ENCODE data around the gene ZNF326.

The ZNF326 gene

DNA sequence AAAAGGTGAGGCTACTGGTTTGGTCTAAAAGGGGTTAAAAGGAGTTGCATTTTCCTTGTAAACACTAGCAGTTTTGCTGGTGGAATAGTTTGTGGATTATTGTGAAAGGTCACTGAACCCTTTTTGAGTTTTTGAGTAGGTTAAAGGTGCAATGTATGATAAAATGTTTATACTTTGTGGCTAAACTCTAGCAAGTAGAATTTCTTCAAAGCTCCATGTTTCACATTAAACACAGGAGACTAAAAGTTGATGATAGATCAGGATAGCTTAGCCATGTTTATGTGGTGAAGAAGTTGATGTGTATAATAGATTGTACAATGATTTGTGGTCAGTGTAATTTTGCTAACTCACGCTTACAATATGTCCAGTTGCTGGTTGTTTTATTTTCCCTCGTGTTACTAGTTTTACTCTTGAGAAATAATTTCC lies 13.1 kb downstream of the ZNF326 start:
- DNase-seq: no peak
- Histone ChIP-seq H4K8ac (ENCODE audit: low read depth, low read length) (no peak overlapping the region), H3K79me2 (ENCODE audit: control insufficient read depth, insufficient read depth, low read length) (peaks cover 4% of the 10 kb centered on the region), H2BK5ac (ENCODE audit: low read length) (no peak overlapping the region), H3K4ac (ENCODE audit: low read depth, low read length) (no peak overlapping the region), H3K9ac (ENCODE audit: low read length) (no peak overlapping the region), H3K56ac (ENCODE audit: low read length) (no peak overlapping the region), H2AK5ac (ENCODE audit: low read length) (no peak overlapping the region), H2BK15ac (replicated peaks; ENCODE audit: low read depth) (no peak overlapping the region), H2BK120ac (ENCODE audit: low read depth, low read length) (no peak overlapping the region), H3K27me3 (ENCODE audit: insufficient read depth, low read length, poor library complexity) (no peaks in the 10 kb centered on the region), H4K5ac (ENCODE audit: low read length) (no peak overlapping the region), H3K36me3 (ENCODE audit: control insufficient read depth, insufficient read depth, low read length) (no peaks in the 10 kb centered on the region), H3K23ac (ENCODE audit: low read length) (no peak overlapping the region), H3K27ac (ENCODE audit: low read depth, low read length) (no peak overlapping the region), H3K4me3 (ENCODE audit: low read length) (no peak overlapping the region), H3K18ac (ENCODE audit: low read length) (no peak overlapping the region), H3K79me1 (ENCODE audit: low read length) (peaks cover 2% of the 10 kb centered on the region), H3K4me2 (ENCODE audit: low read length) (no peak overlapping the region), H3K4me1 (ENCODE audit: control insufficient read depth, low read depth, low read length) (no peaks in the 10 kb centered on the region)
- no CpG with 5 or more reads among the region's 2 CpGs for WGBS (ENCODE audit: extremely low coverage, insufficient coverage, low lambda C conversion rate)

DNA sequence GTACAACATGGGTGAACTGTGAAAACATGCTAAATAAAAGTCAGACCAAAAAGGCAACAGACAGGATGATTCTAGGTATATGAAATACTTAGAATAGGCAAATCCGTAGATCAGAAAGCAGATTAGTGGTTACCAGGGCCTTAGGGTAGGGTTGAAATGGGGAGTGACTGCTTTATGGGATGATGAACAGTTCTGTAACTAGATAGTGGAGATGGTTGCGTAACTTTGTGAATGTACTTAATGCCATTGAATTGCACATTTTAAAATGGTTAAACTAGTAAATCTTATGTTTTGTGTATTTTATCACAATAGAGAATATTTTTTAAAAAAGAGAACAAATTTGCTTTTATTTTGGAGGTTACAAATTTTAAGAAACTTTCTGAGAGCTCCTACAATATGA lies 17.4 kb downstream of the ZNF326 start:
- no peak overlapping the region for H4K5ac ChIP-seq (ENCODE audit: low read length)
- WGBS (ENCODE audit: extremely low coverage, insufficient coverage, low lambda C conversion rate): no CpG with 5 or more reads among the region's 2 CpGs
- no peak overlapping the region for H3K27ac ChIP-seq (ENCODE audit: low read depth, low read length)
- H3K18ac ChIP-seq (ENCODE audit: low read length): no peak overlapping the region
- H2AK5ac ChIP-seq (ENCODE audit: low read length): no peak overlapping the region
- H4K8ac ChIP-seq (ENCODE audit: low read depth, low read length): no peak overlapping the region
- no peak overlapping the region for H3K4ac ChIP-seq (ENCODE audit: low read depth, low read length)
- H3K23ac ChIP-seq (ENCODE audit: low read length): no peak overlapping the region
- no peak overlapping the region for H2BK15ac ChIP-seq (replicated peaks; ENCODE audit: low read depth)
- peaks cover 2% of the 10 kb centered on the region for H3K79me1 ChIP-seq (ENCODE audit: low read length)
- H3K79me2 ChIP-seq (ENCODE audit: control insufficient read depth, insufficient read depth, low read length): peaks cover 2% of the 10 kb centered on the region
- no peak overlapping the region for H3K4me2 ChIP-seq (ENCODE audit: low read length)
- no peaks in the 10 kb centered on the region for H3K36me3 ChIP-seq (ENCODE audit: control insufficient read depth, insufficient read depth, low read length)
- H2BK5ac ChIP-seq (ENCODE audit: low read length): no peak overlapping the region
- H3K9ac ChIP-seq (ENCODE audit: low read length): no peak overlapping the region
- no peaks in the 10 kb centered on the region for H3K4me1 ChIP-seq (ENCODE audit: control insufficient read depth, low read depth, low read length)
- H3K4me3 ChIP-seq (ENCODE audit: low read length): no peak overlapping the region
- no peak overlapping the region for H2BK120ac ChIP-seq (ENCODE audit: low read depth, low read length)
- no peaks in the 10 kb centered on the region for H3K27me3 ChIP-seq (ENCODE audit: insufficient read depth, low read length, poor library complexity)
- no peak for DNase-seq
- no peak overlapping the region for H3K56ac ChIP-seq (ENCODE audit: low read length)

- H3K4me2 ChIP-seq (ENCODE audit: low read length): no peak overlapping the region
- no peak overlapping the region for H3K4me3 ChIP-seq (ENCODE audit: low read length)
- H3K79me2 ChIP-seq (ENCODE audit: control insufficient read depth, insufficient read depth, low read length): no peaks in the 10 kb centered on the region
- no peak overlapping the region for H4K5ac ChIP-seq (ENCODE audit: low read length)
- H3K36me3 ChIP-seq (ENCODE audit: control insufficient read depth, insufficient read depth, low read length): peaks cover 2% of the 10 kb centered on the region
- no peaks in the 10 kb centered on the region for H3K27me3 ChIP-seq (ENCODE audit: insufficient read depth, low read length, poor library complexity)
- H3K18ac ChIP-seq (ENCODE audit: low read length): no peak overlapping the region
- H3K27ac ChIP-seq (ENCODE audit: low read depth, low read length): no peak overlapping the region
- H3K9ac ChIP-seq (ENCODE audit: low read length): no peak overlapping the region
- H3K4me1 ChIP-seq (ENCODE audit: control insufficient read depth, low read depth, low read length): no peaks in the 10 kb centered on the region
- H2BK120ac ChIP-seq (ENCODE audit: low read depth, low read length): no peak overlapping the region
- H2BK5ac ChIP-seq (ENCODE audit: low read length): no peak overlapping the region
- H3K79me1 ChIP-seq (ENCODE audit: low read length): no peaks in the 10 kb centered on the region
- H3K23ac ChIP-seq (ENCODE audit: low read length): no peak overlapping the region
- WGBS (ENCODE audit: extremely low coverage, insufficient coverage, low lambda C conversion rate): no CpG with 5 or more reads among the region's 1 CpG
- H2AK5ac ChIP-seq (ENCODE audit: low read length): no peak overlapping the region
- H3K4ac ChIP-seq (ENCODE audit: low read depth, low read length): no peak overlapping the region
- no peak overlapping the region for H2BK15ac ChIP-seq (replicated peaks; ENCODE audit: low read depth)
- DNase-seq: no peak
- H3K56ac ChIP-seq (ENCODE audit: low read length): no peak overlapping the region
- no peak overlapping the region for H4K8ac ChIP-seq (ENCODE audit: low read depth, low read length)
Observed at GRCh38 chr1:90023691-90024090, 28.8 kb downstream of the ZNF326 start.

DNA sequence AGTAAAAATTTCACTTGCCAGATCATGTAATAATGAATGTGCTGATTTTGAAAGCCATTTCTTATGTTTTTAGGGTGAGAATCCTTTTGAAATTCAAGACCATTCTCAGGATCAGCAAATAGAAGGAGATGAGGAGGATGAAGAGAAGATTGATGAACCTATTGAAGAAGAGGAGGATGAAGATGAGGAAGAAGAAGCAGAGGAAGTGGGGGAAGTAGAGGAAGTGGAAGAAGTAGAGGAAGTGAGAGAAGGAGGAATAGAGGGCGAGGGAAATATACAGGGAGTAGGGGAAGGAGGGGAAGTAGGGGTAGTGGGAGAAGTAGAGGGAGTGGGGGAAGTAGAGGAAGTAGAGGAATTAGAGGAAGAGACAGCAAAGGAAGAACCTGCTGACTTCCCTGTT lies 32.4 kb downstream of the ZNF326 start:
- H3K18ac ChIP-seq (ENCODE audit: low read length): no peak overlapping the region
- no peak overlapping the region for H3K9ac ChIP-seq (ENCODE audit: low read length)
- no peak overlapping the region for H4K5ac ChIP-seq (ENCODE audit: low read length)
- H3K56ac ChIP-seq (ENCODE audit: low read length): no peak overlapping the region
- H3K36me3 ChIP-seq (ENCODE audit: control insufficient read depth, insufficient read depth, low read length): peaks cover 2% of the 10 kb centered on the region
- no peak for DNase-seq
- H2BK5ac ChIP-seq (ENCODE audit: low read length): no peak overlapping the region
- no peak overlapping the region for H2AK5ac ChIP-seq (ENCODE audit: low read length)
- no peak overlapping the region for H3K23ac ChIP-seq (ENCODE audit: low read length)
- no peak overlapping the region for H2BK120ac ChIP-seq (ENCODE audit: low read depth, low read length)
- H2BK15ac ChIP-seq (replicated peaks; ENCODE audit: low read depth): no peak overlapping the region
- H4K8ac ChIP-seq (ENCODE audit: low read depth, low read length): no peak overlapping the region
- no peak overlapping the region for H3K27ac ChIP-seq (ENCODE audit: low read depth, low read length)
- H3K4me3 ChIP-seq (ENCODE audit: low read length): no peak overlapping the region
- H3K79me1 ChIP-seq (ENCODE audit: low read length): no peaks in the 10 kb centered on the region
- WGBS (ENCODE audit: extremely low coverage, insufficient coverage, low lambda C conversion rate): 100% methylated on average over 1 of the region's 1 CpG
- no peaks in the 10 kb centered on the region for H3K4me1 ChIP-seq (ENCODE audit: control insufficient read depth, low read depth, low read length)
- H3K4me2 ChIP-seq (ENCODE audit: low read length): no peak overlapping the region
- H3K27me3 ChIP-seq (ENCODE audit: insufficient read depth, low read length, poor library complexity): no peaks in the 10 kb centered on the region
- H3K4ac ChIP-seq (ENCODE audit: low read depth, low read length): no peak overlapping the region
- no peaks in the 10 kb centered on the region for H3K79me2 ChIP-seq (ENCODE audit: control insufficient read depth, insufficient read depth, low read length)

- no CpG with 5 or more reads among the region's 3 CpGs for WGBS (ENCODE audit: extremely low coverage, insufficient coverage, low lambda C conversion rate)
- H3K36me3 ChIP-seq (ENCODE audit: control insufficient read depth, insufficient read depth, low read length): no peaks in the 10 kb centered on the region
- H3K4me3 ChIP-seq (ENCODE audit: low read length): no peak overlapping the region
- no peak overlapping the region for H4K5ac ChIP-seq (ENCODE audit: low read length)
- no peaks in the 10 kb centered on the region for H3K79me2 ChIP-seq (ENCODE audit: control insufficient read depth, insufficient read depth, low read length)
- H3K23ac ChIP-seq (ENCODE audit: low read length): no peak overlapping the region
- no peak overlapping the region for H3K4me2 ChIP-seq (ENCODE audit: low read length)
- H3K27me3 ChIP-seq (ENCODE audit: insufficient read depth, low read length, poor library complexity): no peaks in the 10 kb centered on the region
- H3K4ac ChIP-seq (ENCODE audit: low read depth, low read length): no peak overlapping the region
- H3K56ac ChIP-seq (ENCODE audit: low read length): no peak overlapping the region
- H2BK15ac ChIP-seq (replicated peaks; ENCODE audit: low read depth): no peak overlapping the region
- no peak for DNase-seq
- H2BK5ac ChIP-seq (ENCODE audit: low read length): no peak overlapping the region
- no peak overlapping the region for H3K27ac ChIP-seq (ENCODE audit: low read depth, low read length)
- no peak overlapping the region for H3K9ac ChIP-seq (ENCODE audit: low read length)
- no peak overlapping the region for H3K18ac ChIP-seq (ENCODE audit: low read length)
- H3K79me1 ChIP-seq (ENCODE audit: low read length): no peaks in the 10 kb centered on the region
- no peaks in the 10 kb centered on the region for H3K4me1 ChIP-seq (ENCODE audit: control insufficient read depth, low read depth, low read length)
- H2AK5ac ChIP-seq (ENCODE audit: low read length): no peak overlapping the region
- H2BK120ac ChIP-seq (ENCODE audit: low read depth, low read length): no peak overlapping the region
- H4K8ac ChIP-seq (ENCODE audit: low read depth, low read length): no peak overlapping the region
Observed at GRCh38 chr1:90039652-90040051, 44.7 kb downstream of the ZNF326 start.

- no peak overlapping the region for H4K8ac ChIP-seq (ENCODE audit: low read depth, low read length)
- H3K36me3 ChIP-seq (ENCODE audit: control insufficient read depth, insufficient read depth, low read length): no peaks in the 10 kb centered on the region
- no peak overlapping the region for H3K56ac ChIP-seq (ENCODE audit: low read length)
- H3K4ac ChIP-seq (ENCODE audit: low read depth, low read length): no peak overlapping the region
- DNase-seq: no peak
- no peaks in the 10 kb centered on the region for H3K4me1 ChIP-seq (ENCODE audit: control insufficient read depth, low read depth, low read length)
- H3K4me2 ChIP-seq (ENCODE audit: low read length): no peak overlapping the region
- no peaks in the 10 kb centered on the region for H3K79me2 ChIP-seq (ENCODE audit: control insufficient read depth, insufficient read depth, low read length)
- no peak overlapping the region for H3K4me3 ChIP-seq (ENCODE audit: low read length)
- no peak overlapping the region for H2BK15ac ChIP-seq (replicated peaks; ENCODE audit: low read depth)
- no peaks in the 10 kb centered on the region for H3K27me3 ChIP-seq (ENCODE audit: insufficient read depth, low read length, poor library complexity)
- H3K9ac ChIP-seq (ENCODE audit: low read length): no peak overlapping the region
- H3K18ac ChIP-seq (ENCODE audit: low read length): no peak overlapping the region
- no peaks in the 10 kb centered on the region for H3K79me1 ChIP-seq (ENCODE audit: low read length)
- no peak overlapping the region for H2BK5ac ChIP-seq (ENCODE audit: low read length)
- no peak overlapping the region for H3K27ac ChIP-seq (ENCODE audit: low read depth, low read length)
- no peak overlapping the region for H4K5ac ChIP-seq (ENCODE audit: low read length)
- H2BK120ac ChIP-seq (ENCODE audit: low read depth, low read length): no peak overlapping the region
- WGBS (ENCODE audit: extremely low coverage, insufficient coverage, low lambda C conversion rate): no CpG with 5 or more reads among the region's 4 CpGs
- no peak overlapping the region for H3K23ac ChIP-seq (ENCODE audit: low read length)
- no peak overlapping the region for H2AK5ac ChIP-seq (ENCODE audit: low read length)
Observed at GRCh38 chr1:90043586-90043985, 48.7 kb downstream of the ZNF326 start.
